K562 (cell line): ENCODE measurements around the gene SYT1. TPM values are rescaled to one million over a fixed set of nuclear protein-coding genes. Genes with fewer than 3 reads are reported as not detected.

Experiments used
- microRNA counts: library from miRNA; unstranded; fragments of <30 nt; microRNA quantifications from one replicate; lab custom pipeline; 2016
- microRNA-seq: library from miRNA; unstranded; fragments of <30 nt; microRNA quantifications from one replicate; pipeline ENCODE4, GENCODE V29; 2018; ENCODE audit warnings: borderline microRNAs expressed
- polyA plus RNA-seq, 8 experiments: library from polyadenylated mRNA; depleted of rRNA in 4 of 8; stranded (reverse) in 5 of 8; unstranded in 3 of 8; fragments of >200 nt; fragmentation: Nextera tagmentation in 2 of 8; fragmentation: Illumina TruSeq in 1 of 8; extraction: Ambion mirVana in 2 of 8; extraction: Trizol in 1 of 8; gene quantifications; 2 replicates each; pipeline versions ENCODE4 v1.2.1 to v1.2.3, GENCODE V29; 2011 to 2014; ENCODE audit warnings: inconsistent platforms in 1 of 8, missing spikeins in 1 of 8
- small RNA-seq: library from RNA; depleted of rRNA; stranded (forward); fragments of <200 nt; gene quantifications from one replicate; pipeline ENCODE3, GENCODE V24; 2014
- total RNA-seq, 7 experiments: library from RNA; depleted of rRNA in 6 of 7; stranded (reverse); fragments of >200 nt in 6 of 7; fragmentation: Illumina TruSeq in 2 of 7; extraction: Trizol in 2 of 7; gene quantifications; 2 replicates each; pipeline versions ENCODE4 v1.2.1 to v1.2.3, GENCODE V29; 2011 to 2021; ENCODE audit warnings: low replicate concordance in 1 of 7

The SYT1 gene
- total and polyA plus RNA-seq, 9 of the 15 experiments (the other 6 are each of a cell fraction or from before 2014, with no cell fraction given): 0.03 to 0.13 (median 0.07) TPM; not detected in 4

MicroRNAs within 50 kb of the gene (microRNA counts, 767-probe panel; counts per million panel counts)
- not detected for microRNA hsa-miR-1252 (lab: Ali Mortazavi, UCI)

Small RNA genes within 50 kb of the gene (microRNA-seq; reads per million reads assigned to microRNA genes)
- gene MIR1252: not detected

Small RNA genes within 50 kb of the gene (small RNA-seq; reads per million reads assigned to genes)
- gene MIR1252: not detected
